GM21529 (cell line): Measurements from ENCODE around the gene GRAP2.
"Not testable (repeated sequence)": the region's sequence is repeated elsewhere in the genome, so short reads cannot be mapped to it uniquely, and the experiment has no call there.

Source experiments
- ATAC-seq: cut with Tn5 transposase; IDR thresholded peaks from one replicate; pipeline ENCODE4 v1.9.1; 2021; ENCODE audit not compliant: unreplicated experiment

GRAP2 gene

DNA sequence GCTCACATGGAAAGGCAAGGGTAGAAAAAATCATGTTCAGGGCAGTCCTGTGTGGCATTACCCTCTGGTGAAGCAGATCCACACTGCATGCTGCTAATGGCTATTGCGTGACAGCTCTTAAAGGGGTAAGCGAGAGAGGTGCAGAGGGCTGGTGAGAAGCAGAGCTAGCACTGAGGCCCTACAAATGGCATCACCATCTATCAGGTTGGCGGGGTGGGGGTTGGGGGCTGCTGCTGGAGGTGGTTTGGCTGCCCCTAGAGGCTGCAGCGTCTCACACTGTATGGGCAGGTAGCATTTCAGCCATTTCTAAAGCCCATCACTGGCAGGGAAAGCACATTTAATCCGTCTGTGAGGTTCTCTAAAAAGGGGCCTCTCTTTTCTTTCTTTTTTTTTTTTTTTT lies 42.5 kb downstream of the GRAP2 start:
- ATAC-seq, result no peak

DNA sequence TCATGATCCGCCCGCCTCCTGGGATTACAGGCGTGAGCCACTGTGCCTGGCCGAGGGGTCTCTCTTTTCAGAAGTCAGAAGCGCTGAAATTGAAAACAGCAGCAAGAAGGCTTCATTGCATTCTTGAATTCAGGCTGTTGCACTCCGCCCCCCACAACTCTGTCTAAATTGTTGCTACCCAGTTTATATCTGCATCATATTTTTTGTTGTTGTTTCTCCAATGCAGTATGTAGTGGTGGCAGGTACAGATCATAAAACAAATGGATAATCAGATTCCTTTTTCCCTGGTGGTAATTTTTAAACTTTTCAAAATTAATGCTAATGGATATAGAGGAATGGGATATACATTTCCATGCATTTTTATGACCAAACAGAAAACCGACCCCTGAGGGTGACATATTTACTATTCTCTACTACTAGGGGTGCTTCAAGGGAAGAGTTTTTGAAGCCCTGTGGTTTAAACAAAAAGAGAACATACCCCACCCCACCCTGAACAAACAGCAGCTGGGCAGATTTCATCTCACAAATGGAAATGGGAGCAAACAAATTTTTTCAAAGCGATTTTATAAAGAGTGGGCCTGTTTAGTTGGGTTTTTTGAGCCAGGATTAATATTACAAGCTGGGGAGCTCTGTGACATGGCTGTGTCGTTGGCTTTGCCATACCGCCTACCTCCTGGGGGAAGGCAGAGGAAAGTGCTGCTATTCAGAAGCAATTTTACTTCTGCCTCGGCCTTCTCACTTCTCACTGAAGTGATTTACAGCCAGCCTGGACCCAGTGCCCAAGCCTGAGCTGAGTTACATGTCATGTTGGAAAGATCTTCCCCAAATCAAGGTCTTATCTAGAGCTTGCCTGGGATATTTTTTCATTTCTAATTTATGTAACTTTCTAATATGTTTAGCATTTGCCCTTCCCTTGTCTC lies 43.3 kb downstream of the GRAP2 start:
- no peak for ATAC-seq

DNA sequence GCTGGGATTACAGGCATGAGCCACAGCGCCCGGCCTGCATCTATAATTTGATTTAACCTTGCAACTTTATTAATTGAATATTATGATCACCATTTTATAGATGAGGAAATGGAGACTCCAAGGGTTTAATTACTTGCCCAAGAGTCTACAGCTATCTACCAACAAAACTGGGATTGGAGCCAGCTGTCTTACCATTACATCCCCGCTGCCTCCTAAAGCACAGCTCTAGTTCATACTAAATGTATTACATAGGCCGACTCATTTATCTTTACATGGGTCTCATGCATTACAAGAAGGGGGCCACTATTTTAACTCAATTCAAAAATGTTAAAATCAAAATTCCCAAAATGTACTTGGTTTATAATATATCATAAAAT lies 45.2 kb downstream of the GRAP2 start:
- ATAC-seq, result no peak

DNA sequence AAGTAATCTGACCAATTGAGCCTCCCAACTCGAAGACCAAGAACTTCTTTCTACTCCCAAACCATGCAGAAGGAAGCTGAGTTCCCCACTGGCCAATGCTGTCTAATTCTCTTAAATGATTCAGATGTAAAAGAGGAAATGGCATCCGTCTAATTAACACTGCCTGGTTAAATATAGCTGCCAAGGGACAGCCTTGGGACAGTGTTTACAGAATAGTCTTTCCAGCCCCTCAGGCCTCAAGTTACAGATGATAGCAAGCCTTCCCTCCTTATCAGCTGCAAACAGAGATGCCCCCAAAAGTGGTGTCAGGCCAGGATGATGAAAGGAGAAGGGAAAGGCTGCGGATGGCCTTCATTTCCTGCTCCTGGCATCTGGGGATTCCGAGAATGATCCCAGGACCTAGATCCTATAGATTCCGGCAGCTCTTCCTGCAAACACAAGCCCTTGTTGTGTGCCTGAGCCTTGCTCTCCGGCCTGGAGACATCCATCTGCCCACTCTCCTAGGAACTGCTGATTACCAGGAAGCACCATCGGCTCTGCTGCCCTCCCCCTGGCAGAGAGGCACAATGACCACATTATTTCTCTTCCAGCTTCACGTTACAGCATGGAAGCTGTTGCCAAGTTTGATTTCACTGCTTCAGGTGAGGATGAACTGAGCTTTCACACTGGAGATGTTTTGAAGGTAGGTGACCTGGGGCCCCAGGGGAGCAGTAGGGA lies 45.8 kb downstream of the GRAP2 start:
- ATAC-seq, result no peak

DNA sequence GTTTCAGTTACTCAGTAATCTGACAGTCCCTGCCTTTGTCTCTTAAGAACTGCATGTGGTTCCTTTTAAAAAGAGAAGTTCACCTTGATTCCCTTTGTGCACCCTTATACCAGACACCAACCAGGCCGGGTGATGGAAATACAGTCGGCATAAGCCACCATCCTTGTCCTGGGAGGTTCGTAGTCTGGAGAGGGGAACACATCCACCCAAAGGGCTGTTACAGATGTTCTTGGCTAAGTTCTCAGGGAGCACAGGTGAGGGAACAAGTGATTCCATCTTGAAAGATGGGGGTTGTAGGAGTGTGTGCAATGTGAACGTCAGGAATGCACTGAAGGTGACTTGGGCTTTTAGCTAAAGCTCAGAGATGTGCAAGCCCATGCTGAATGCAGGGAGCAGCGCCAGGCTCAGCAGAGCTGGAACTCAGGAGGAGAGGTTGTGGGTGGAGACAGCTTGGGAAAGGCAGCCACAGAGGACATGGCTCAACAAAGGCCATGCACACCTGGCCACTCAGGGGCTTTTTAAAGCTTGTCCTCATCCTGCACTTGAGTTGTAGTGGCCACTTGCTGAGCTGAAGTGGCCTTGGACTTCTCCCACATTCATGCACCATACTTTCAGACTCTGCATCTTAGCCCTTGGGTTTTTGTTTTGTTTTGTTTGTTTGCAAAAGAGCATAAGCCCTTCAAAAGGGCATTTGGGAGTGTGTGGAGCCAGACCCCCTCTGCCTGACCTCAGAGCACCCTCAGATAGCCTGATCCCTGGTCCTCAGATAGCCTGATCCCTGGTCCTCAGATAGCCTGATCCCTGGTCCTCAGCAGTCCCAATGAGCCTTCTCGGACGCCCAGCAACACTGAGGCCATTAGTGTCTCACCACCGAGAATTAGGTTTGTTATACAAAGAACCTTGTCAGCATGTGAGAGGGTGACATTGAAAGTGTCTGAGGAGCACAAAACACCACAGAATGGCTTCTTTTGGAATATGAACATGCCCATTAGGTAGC lies 46.6 kb downstream of the GRAP2 start:
- no peak for ATAC-seq

DNA sequence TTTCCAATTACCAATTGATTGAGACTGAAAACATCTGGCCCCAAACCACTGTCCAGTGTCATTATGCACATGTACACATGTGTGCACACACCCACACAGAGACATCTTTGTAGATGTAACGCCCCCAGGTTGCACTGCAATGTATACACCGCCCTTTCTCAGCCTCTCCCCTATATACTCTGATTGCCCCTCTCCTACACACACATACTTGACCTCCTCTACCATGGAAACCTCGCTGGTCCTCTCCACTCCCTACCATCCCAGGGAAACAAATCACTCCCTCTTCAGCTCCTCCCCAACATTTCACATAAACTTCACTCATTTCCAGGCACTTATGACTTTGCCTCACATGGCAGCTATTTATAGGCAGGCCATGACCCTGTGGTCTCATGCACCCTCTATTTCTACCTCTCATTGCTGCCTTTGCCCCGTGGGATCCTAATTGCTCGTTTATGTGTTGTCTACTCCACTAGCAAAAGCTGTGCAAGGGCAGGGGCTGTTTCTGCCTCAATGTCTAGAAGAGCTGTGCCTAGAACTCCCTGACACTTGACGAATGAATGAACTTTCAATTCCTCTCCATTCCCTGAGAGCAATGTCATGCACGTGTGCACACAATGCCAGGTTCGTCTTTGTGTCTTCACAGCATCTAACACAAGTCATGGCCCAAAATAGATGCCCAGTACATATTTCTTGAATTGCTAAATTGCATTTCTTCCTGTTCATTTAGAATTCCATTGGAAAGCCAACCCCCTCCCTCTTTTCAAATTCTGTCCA lies 49.3 kb downstream of the GRAP2 start:
- ATAC-seq, result no peak

DNA sequence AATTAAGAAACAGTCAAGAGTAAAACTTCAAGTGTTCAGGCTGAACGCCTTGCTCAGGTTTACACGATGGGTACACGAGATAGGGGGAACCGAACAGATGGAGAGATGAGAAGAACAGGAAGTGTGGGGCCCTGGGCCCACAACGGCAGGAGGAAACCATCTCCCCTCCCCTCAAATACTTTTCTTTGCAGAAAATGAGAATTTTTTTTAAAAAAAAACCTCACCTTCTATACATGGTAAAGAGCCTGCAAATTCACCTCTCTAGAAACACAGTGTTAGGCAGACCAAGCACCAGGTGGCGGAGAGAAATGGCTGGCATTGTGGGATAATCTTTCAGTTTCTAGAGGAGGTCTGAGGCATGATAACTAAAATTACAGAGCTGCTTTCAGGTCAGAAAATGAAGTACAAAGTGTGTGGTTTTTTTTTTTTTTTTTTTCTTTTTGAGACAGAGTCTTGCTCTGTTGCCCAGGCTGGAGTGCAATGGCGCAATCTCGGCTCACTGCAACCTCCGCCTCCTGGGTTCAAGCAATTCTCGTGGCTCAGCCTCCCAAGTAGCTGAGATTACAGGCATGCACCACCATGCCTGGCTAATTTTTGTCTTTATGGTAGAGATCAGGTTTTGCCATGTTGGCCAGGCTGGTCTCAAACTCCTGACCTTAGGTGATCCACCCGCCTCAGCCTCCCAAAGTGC lies 50.9 kb downstream of the GRAP2 start:
- ATAC-seq, result not testable (repeated sequence)

DNA sequence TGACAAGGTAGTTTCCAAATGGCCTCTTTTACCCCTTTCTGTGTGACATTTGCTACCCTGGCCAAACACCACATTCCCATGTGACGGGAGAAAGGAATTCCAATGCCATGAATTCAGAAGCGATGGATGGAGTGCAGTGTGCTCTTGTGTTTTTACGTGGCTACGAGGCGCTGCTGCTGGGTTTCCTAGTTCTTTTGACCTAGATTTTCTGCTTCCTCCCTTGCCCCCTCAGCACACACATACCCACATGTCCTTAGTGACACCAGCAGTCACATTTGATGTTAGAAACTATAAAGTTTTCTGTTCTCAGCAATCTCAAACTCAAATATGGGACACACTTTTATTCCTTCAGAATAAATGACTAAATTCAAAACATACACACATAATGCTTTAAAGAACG lies 51.5 kb downstream of the GRAP2 start:
- no peak for ATAC-seq

DNA sequence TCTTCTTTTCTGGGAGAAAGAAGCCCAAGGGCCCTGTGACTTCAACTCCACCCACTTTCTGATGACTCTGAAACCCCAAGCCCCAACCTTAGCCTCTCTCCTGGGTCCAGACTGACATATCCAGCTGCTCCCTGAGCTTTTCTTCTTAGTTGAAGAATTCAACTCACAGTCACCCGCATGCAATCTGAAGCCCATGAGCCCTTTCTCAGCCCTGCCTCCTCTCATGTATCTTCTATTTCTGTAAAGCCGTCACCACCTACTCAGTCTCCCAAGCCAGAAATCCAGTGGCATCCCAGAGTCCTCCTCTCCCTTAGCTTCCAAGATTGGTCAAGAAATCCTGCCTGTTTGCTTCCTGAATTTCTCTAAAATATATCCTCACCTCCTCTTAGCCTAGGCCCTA lies 52.2 kb downstream of the GRAP2 start:
- no peak for ATAC-seq

DNA sequence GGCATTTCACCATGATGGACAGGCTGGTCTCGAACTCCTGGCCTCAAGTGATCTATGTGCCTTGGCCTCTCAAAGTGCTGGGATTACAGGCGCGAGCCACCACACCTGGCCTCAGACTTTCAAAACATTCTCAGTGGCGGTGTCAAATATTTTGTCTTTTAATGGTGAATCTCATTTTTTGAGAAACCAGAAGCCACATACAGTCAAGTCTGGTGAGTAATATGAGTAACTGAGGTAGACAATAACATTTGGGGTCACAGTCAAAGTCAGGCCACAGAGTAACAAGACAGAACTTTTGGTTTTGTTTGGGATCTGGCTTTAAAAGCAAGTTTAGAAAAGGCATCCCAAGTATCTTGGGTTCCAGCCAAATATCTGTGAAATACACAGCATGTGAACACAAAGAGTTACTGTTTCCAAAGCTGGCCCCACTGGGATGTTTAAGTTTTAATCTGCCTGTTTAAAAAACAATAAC lies 53.7 kb downstream of the GRAP2 start:
- ATAC-seq, result no peak

DNA sequence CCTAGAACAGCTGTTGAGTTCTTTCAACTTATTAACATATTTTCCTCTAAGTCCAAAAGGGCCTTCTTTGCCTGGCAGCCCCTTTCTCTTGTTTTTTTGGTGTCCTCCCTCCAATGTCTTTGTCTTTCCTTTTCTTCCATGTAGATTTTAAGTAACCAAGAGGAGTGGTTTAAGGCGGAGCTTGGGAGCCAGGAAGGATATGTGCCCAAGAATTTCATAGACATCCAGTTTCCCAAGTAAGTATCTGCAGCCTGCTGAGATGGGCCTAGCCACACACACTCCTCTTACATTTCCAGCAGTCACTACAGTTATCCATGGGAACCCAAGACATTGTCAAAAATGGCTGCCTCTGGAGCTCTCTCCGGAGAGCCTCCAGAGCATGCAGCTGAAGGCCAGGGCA lies 54.8 kb downstream of the GRAP2 start:
- ATAC-seq, result no peak

DNA sequence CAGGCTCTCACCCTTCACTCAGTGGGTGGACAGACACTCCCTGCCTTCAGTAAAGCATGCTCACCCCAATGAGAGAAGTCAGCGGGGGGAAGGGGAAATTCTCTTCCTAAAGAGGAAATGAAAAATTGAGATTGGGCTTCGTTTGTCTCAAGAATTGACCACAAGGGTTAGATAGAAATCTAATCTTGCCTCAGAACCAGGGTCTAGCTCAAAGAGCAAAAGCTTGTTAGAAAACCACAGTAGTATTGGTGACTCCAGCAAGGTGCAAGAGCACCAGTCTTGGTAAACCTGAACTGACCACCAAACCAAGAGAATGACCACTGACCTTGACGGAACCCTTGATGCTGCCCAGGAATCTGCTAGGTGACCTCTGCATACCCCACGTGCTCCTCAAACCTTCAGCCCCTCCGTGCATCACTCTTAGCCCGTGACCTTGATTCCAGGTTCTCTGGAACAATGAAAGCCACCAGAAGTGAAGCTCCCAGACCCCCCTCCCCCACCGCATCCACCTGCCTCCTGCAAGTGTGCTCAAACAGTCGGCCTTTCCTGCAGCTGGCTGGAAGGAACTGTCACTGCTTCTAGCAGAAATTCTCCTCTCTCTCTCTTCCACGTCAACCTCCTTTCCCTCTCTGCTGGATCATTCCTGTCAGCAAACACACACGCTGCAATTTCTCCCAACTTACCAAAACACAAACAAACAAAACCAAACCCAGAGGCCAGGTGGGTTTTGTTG lies 56.2 kb downstream of the GRAP2 start:
- ATAC-seq, result no peak

DNA sequence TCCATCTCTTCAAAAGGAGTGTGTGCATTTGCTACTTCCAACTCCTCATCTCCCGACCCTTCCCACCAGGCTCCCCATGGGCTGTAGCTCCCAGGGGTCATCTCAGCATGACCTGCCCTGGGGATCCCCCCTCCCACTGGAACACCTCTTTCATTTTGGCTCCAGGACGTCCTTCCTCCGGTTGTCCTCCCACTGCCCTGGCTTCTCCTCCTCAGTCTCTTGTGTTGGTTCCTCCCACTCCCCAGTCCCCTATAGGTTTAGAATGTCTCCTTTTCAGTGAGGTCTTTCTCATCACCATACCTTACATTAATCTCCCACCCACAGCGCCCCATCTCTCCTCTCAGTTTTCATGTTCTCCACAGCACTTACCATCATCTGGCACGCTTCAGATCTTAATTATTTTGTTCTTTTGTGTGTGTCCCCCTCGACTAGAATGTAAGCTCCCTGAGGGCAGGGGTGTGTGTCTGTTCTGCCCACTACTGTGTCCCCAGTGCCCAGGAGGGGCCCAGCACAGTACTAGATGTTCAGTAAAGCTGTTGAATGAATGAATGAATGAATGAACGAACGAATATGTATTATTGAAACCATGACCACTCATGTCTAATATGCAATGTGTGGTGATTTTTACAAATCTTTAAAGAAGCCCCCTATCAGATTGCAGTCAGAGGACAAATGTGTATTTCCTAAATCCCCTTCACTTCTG lies 57.3 kb downstream of the GRAP2 start:
- no peak for ATAC-seq

DNA sequence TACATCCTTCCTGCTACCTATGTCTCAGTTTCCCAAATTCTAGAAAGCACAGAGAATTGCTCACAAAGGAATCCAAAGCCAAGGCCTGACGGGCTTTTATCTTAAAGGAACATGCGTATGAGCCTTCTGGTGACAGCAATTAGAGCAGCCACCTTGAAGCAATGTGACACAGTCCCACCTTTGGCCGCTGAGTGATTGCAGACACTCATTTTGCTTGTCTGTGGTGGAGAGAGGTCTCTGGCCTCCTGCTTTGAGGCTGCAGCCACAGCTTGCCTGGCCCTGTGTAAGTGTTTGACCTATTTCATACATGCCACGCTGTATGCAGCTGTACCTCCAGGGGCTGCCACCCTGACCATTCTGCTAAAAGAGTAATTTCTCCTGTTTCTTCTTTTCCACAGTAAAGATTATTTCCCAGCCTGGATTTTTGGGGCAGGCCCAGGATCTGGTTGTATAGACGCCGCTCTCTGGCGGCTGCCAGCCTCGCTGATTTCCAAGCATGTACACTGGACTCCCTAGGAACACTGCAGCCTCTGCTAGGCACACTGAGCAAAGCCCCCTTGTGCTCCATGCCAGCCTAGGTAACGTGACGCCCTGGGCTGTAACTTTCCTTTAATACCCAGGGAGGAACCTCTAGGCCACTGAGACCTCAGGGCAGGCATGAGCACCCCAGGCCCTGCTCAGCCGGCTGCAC lies 58.2 kb downstream of the GRAP2 start:
- ATAC-seq, result no peak

DNA sequence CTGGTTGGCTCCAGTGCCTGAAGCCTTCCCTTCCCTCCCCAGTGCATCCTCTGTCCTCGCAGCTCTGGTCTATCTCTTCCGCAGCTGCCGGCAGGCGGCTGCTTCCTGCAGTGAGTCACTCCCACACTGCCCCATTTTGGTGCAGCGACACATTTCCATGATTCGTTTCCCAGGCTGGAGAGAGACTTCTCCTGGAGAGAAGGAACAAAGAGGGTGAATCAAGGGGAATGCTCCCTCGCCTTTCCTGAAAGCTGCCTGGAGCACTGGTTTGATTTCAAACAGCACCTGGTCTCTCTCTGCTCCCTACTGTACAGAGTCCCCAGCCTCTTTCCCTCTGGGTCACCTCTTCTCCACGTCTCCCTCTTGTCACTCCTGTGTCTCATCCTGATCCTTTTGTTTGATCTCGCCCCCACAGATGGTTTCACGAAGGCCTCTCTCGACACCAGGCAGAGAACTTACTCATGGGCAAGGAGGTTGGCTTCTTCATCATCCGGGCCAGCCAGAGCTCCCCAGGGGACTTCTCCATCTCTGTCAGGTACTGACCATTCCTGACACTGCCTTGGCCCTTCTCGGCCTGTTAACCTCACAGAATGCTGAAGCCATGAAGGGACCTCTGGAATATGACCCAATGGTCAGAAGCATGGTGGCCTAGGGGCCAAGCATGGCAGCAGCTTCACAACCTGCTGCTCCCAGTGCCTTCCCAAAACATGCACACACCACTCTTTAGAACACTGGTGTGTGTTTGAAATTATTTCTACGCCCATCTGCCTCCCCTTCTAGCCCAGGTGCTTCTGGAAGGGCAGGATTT lies 59.0 kb downstream of the GRAP2 start, which contains the start of gene TMA7B:
Gene TMA7B, plus strand, starts transcription at position 758 of the 808 bp plus-strand sequence. CDS start 3,978 bp downstream, outside the sequence.
- no peak for ATAC-seq

DNA sequence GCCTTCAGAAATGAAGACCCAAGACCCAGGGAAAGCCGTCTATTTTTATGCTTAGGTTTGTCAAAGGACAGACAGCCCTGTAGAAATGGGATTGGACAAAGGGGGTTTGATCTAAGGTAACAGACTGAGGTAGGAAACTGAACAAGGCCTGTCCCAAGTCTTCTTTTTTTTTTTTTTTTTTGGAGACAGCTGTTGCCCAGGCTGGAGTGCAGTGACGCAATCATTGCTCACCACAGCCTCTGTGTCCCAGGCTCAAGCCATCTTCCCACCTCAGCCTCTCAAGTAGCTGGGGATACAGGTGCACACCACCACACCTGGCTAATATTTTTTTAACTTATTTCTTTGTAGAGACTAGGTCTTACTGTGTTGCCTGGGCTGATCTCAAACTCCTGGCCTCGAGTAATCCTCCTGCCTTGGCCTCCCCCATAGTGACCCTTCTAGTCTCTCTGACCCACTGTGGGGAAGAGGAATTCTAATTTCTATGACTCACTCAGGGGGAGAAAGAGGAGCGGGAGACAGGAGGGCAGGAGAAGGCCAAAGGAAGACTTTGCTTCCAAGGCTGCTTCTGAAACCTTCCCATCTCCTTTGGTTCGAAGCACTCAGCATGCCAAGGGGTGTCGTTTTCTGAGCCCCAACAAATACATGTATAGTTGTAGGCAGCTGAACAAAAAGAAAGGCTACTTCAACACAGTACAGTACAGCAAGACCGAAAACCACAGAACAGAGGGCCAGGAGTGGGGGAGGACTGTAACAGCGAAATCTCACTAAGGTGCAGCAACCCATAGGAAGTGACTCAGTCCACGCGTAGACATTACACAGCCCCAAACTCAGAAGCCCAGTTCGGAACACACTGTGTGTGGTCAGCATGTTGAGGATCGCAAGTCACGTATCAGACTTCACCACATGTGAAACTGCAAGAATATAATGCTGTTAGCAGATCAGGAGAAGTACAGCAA lies 60.2 kb downstream of the GRAP2 start:
- peak; percentile 83 for ATAC-seq
